Prostate gland (tissue), 2 donors: ENCODE data around the gene SPDEF.

ENCODE experiments used
- POLR2A ChIP-seq: fragments of 450-650 bp; IDR thresholded peaks from one replicate; pipeline ENCODE4 v1.6.1; 2016; ENCODE audit warnings: antibody characterized with exemption, mild to moderate bottlenecking
- TF ChIP-seq, protein P1 (sequence below), 4 experiments: fragments of 200-600 bp in 2 of 4; fragments of 450-650 bp in 2 of 4; sonication (generic) in 2 of 4; IDR thresholded peaks; 1 replicate in 3 of 4; 2 replicates in 1 of 4; pipeline ENCODE4 v1.5.1; 2016 to 2019; ENCODE audit warnings: antibody characterized with exemption in 4 of 4, mild to moderate bottlenecking in 2 of 4, moderate library complexity in 2 of 4

DNA sequence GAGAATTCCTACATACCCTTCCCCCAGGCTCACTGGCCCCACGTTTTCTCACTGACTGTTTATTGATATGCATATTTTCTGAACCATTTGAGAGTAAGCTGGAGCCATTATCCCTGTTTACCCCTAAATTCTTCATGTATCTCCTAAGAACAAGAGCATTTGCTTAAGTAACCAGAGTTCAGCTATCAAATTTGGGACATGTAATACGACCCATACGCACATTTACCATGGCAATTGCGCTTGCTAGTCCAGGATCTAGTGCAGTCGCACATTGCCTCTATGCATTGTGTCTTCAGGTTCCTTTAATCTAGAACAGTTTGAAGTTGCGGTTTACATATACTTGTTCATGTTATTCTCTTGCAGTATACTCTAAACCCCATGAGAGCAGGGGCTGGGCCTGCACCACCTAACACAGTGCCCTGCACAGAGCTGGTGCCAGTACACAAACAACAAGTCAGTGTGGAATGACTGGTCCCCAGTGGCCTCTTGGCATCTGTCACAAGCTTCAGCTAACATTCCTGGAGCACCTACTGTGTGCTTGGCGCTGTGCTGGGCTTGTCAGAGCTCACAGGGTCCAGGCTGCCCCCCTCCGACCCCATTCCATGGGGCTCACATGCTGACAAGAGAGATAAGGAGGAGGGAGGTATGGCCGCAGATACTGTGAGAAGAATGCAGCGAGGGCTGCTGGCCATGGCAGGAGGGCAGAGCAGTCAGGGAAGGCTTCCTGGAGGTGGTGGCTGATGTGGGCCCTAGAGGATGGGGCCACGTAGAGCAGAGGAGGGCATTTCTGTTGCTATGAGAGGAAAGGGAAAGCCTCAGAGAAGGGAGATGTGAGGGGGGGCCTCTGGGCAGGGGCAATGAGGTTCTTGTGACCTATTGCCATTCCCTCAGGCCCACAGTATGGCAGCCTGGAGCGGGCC is 28.1 kb downstream of the SPDEF start:
- TF ChIP-seq, protein P1, sequence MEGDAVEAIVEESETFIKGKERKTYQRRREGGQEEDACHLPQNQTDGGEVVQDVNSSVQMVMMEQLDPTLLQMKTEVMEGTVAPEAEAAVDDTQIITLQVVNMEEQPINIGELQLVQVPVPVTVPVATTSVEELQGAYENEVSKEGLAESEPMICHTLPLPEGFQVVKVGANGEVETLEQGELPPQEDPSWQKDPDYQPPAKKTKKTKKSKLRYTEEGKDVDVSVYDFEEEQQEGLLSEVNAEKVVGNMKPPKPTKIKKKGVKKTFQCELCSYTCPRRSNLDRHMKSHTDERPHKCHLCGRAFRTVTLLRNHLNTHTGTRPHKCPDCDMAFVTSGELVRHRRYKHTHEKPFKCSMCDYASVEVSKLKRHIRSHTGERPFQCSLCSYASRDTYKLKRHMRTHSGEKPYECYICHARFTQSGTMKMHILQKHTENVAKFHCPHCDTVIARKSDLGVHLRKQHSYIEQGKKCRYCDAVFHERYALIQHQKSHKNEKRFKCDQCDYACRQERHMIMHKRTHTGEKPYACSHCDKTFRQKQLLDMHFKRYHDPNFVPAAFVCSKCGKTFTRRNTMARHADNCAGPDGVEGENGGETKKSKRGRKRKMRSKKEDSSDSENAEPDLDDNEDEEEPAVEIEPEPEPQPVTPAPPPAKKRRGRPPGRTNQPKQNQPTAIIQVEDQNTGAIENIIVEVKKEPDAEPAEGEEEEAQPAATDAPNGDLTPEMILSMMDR (IDR thresholded peaks at IDR 0.05), result no peak
- no peak for TF ChIP-seq POLR2A
